NCI-H1436 (cell line): ENCODE data around the gene TUT7.
"Not testable (repeated sequence)": the region's sequence is repeated elsewhere in the genome, so short reads cannot be mapped to it uniquely, and the experiment has no call there.

ENCODE experiments used
- DNase-seq: peaks from one replicate; lab custom pipeline; 2025; lab: John Stamatoyannopoulos, UW

TUT7 gene

GRCh38 chr9:86354011-86354817 is at the start of gene TUT7:
TUT7 (minus strand) TSS chr9:86354410; CDS start chr9:86353199, 1,211 bp downstream.
- DNase-seq, result peak; percentile 91

- DNase-seq, result no peak
These were observed 48.4 kb upstream of the TUT7 start for GRCh38 chr9:86402591-86402990.

- DNase-seq, result no peak
These were observed 42.2 kb upstream of the TUT7 start for GRCh38 chr9:86396412-86396811.

- not testable (repeated sequence) for DNase-seq
These were observed 36.0 kb upstream of the TUT7 start for GRCh38 chr9:86390184-86390583.

- DNase-seq, result no peak
These were observed 35.4 kb upstream of the TUT7 start for GRCh38 chr9:86389628-86390027.

GRCh38 chr9:86387376-86387775 is 33.2 kb upstream of the TUT7 start:
- no peak for DNase-seq

- not testable (repeated sequence) for DNase-seq
These were observed 28.8 kb upstream of the TUT7 start for GRCh38 chr9:86383000-86383399.

- DNase-seq, result no peak
These were observed 21.8 kb upstream of the TUT7 start for GRCh38 chr9:86376016-86376415.

GRCh38 chr9:86369810-86370209 is 15.6 kb upstream of the TUT7 start:
- DNase-seq, result no peak

- no peak for DNase-seq
These were observed 14.8 kb upstream of the TUT7 start for GRCh38 chr9:86368871-86369521.

GRCh38 chr9:86361176-86361575 is 7.0 kb upstream of the TUT7 start:
- DNase-seq, result no peak

GRCh38 chr9:86359151-86359879 is 5.1 kb upstream of the TUT7 start:
- DNase-seq, result no peak

- DNase-seq, result no peak
These were observed 3.0 kb upstream of the TUT7 start for GRCh38 chr9:86356871-86357866.

GRCh38 chr9:86355814-86356213 is 1.6 kb upstream of the TUT7 start:
- DNase-seq, result no peak

- DNase-seq, result no peak
These were observed 654 bp upstream of the TUT7 start for GRCh38 chr9:86354818-86355309.

- peak; percentile 36 for DNase-seq
These were observed 577 bp downstream of the TUT7 start for GRCh38 chr9:86353655-86354010.

- DNase-seq, result no peak
These were observed 1.7 kb downstream of the TUT7 start for GRCh38 chr9:86352440-86353077.

GRCh38 chr9:86351880-86352279 is 2.3 kb downstream of the TUT7 start:
- no peak for DNase-seq

GRCh38 chr9:86350006-86350760 is 4.0 kb downstream of the TUT7 start:
- no peak for DNase-seq

GRCh38 chr9:86349271-86349670 is 4.9 kb downstream of the TUT7 start:
- no peak for DNase-seq
